ENCODE results near the gene VGF.

DNA sequence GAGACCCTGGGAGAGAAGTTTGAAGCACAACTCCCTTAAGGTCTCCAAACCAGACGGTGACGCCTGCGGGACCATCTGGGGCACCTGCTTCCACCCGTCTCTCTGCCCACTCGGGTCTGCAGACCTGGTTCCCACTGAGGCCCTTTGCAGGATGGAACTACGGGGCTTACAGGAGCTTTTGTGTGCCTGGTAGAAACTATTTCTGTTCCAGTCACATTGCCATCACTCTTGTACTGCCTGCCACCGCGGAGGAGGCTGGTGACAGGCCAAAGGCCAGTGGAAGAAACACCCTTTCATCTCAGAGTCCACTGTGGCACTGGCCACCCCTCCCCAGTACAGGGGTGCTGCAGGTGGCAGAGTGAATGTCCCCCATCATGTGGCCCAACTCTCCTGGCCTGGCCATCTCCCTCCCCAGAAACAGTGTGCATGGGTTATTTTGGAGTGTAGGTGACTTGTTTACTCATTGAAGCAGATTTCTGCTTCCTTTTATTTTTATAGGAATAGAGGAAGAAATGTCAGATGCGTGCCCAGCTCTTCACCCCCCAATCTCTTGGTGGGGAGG, 27.6 kb downstream of the VGF start:
- TF ChIP-seq CTCF (IDR thresholded peaks at IDR 0.05), result no peak
- TF ChIP-seq POLR2A (IDR thresholded peaks at IDR 0.05), result no peak
